ENCODE data around the gene WNT16. TPM values are rescaled to one million over a fixed set of nuclear protein-coding genes. Genes with fewer than 3 reads are reported as not detected.

Gene WNT16
- total RNA-seq, 1 experiment from 2014 or later = not detected

DNA sequence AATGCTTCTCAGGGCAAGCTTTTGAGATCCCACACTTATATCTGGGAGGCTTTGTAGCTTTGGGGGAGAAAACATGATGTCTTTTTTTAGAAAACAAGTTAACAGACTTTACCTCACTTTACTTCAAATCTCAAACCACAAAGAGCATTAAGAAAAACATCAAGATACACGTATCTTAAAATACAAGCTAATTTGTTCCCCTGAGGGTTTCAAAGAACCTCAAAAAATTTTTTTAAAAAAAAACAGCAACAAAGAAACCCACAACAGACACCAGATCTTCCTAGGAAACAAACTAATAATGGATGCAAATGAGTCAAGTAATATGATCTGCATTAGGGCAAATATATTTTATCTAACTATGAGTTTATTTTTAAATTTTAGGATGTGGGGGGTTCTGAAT lies 42.6 kb downstream of the WNT16 start:
- Histone ChIP-seq H4K20me1 (ENCODE audit: low read length) (no peaks in the 10 kb centered on the region), H3K4me2 (ENCODE audit: low read length) (no peak overlapping the region), H3K79me2 (ENCODE audit: low read length) (no peaks in the 10 kb centered on the region), H3K9me3 (ENCODE audit: low read length) (no peaks in the 10 kb centered on the region), H3K9me2 (replicated peaks; ENCODE audit: low read length) (no peaks in the 10 kb centered on the region), H3K9ac (ENCODE audit: low read length) (no peak overlapping the region), H3K4me1 (ENCODE audit: insufficient read depth, low read length) (peaks cover 9% of the 10 kb centered on the region), H3K36me3 (ENCODE audit: low read depth, low read length) (peaks cover 20% of the 10 kb centered on the region), H2AFZ (ENCODE audit: low read length) (no peak overlapping the region), H3F3A (ENCODE audit: low read length, unreplicated experiment) (no peaks in the 10 kb centered on the region), H3K27ac (ENCODE audit: low read length) (no peak overlapping the region), H3K4me3 (ENCODE audit: low read length) (no peak overlapping the region), H3K27me3 (ENCODE audit: low read length) (no peaks in the 10 kb centered on the region)
- DNase-seq (no peak), ATAC-seq (no peak)
- POLR2A ChIA-PET (ENCODE audit: unreplicated experiment) = no interaction called here
- CTCF ChIA-PET = no interaction called here
- BruUV-seq (replicated peaks) = no TSS peak
- intact Hi-C loops (cut with micrococcal nuclease) = no loop called here
- no peak for TF ChIP-seq EZH2phosphoT487 (IDR thresholded peaks at IDR 0.05; ENCODE audit: borderline replicate concordance, low read length)
- no peak for TF ChIP-seq EZH2 (IDR thresholded peaks at IDR 0.05; ENCODE audit: low read length, unreplicated experiment)
- TF ChIP-seq, protein P1, sequence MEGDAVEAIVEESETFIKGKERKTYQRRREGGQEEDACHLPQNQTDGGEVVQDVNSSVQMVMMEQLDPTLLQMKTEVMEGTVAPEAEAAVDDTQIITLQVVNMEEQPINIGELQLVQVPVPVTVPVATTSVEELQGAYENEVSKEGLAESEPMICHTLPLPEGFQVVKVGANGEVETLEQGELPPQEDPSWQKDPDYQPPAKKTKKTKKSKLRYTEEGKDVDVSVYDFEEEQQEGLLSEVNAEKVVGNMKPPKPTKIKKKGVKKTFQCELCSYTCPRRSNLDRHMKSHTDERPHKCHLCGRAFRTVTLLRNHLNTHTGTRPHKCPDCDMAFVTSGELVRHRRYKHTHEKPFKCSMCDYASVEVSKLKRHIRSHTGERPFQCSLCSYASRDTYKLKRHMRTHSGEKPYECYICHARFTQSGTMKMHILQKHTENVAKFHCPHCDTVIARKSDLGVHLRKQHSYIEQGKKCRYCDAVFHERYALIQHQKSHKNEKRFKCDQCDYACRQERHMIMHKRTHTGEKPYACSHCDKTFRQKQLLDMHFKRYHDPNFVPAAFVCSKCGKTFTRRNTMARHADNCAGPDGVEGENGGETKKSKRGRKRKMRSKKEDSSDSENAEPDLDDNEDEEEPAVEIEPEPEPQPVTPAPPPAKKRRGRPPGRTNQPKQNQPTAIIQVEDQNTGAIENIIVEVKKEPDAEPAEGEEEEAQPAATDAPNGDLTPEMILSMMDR (conservative IDR thresholded peaks at IDR 0.05; ENCODE audit: low read depth, low read length) = no peak

DNA sequence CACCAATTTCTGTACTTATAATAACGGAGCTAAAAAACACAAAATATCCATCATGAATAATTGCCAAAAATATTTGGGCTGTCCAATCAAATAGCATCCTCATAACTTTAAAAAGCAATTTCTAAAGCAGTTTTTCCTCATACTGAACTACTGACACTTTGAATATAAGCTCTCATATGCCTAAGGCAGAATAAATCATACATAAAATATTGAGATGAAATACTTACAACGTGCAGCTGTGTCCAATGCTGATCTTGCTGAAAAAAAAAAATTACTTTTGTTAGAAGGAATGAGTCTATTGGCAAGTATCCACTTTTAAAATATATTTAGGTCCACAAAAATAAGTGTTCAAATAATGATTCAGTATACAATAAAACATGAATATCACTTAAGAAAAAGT lies 43.1 kb downstream of the WNT16 start:
- H4K20me1 ChIP-seq (ENCODE audit: low read length) = no peaks in the 10 kb centered on the region
- no peaks in the 10 kb centered on the region for H3K9me2 ChIP-seq (replicated peaks; ENCODE audit: low read length)
- no peaks in the 10 kb centered on the region for H3K79me2 ChIP-seq (ENCODE audit: low read length)
- no peak overlapping the region for H3K27ac ChIP-seq (ENCODE audit: low read length)
- DNase-seq (no peak), ATAC-seq (no peak)
- ChIA-PET CTCF (no interaction called here), POLR2A (ENCODE audit: unreplicated experiment) (no interaction called here)
- TF ChIP-seq, protein P1 (conservative IDR thresholded peaks at IDR 0.05; ENCODE audit: low read depth, low read length) = no peak
- TF ChIP-seq EZH2 (IDR thresholded peaks at IDR 0.05; ENCODE audit: low read length, unreplicated experiment) (no peak), EZH2phosphoT487 (IDR thresholded peaks at IDR 0.05; ENCODE audit: borderline replicate concordance, low read length) (no peak)
- H3K9me3 ChIP-seq (ENCODE audit: low read length) = no peaks in the 10 kb centered on the region
- BruUV-seq (replicated peaks) = no TSS peak
- no peak overlapping the region for H2AFZ ChIP-seq (ENCODE audit: low read length)
- H3K4me1 ChIP-seq (ENCODE audit: insufficient read depth, low read length) = peaks cover 9% of the 10 kb centered on the region
- H3K36me3 ChIP-seq (ENCODE audit: low read depth, low read length) = peaks cover 17% of the 10 kb centered on the region
- H3F3A ChIP-seq (ENCODE audit: low read length, unreplicated experiment) = no peaks in the 10 kb centered on the region
- no peaks in the 10 kb centered on the region for H3K27me3 ChIP-seq (ENCODE audit: low read length)
- H3K4me3 ChIP-seq (ENCODE audit: low read length) = no peak overlapping the region
- H3K4me2 ChIP-seq (ENCODE audit: low read length) = no peak overlapping the region
- H3K9ac ChIP-seq (ENCODE audit: low read length) = no peak overlapping the region
- intact Hi-C loops (cut with micrococcal nuclease) = no loop called here

DNA sequence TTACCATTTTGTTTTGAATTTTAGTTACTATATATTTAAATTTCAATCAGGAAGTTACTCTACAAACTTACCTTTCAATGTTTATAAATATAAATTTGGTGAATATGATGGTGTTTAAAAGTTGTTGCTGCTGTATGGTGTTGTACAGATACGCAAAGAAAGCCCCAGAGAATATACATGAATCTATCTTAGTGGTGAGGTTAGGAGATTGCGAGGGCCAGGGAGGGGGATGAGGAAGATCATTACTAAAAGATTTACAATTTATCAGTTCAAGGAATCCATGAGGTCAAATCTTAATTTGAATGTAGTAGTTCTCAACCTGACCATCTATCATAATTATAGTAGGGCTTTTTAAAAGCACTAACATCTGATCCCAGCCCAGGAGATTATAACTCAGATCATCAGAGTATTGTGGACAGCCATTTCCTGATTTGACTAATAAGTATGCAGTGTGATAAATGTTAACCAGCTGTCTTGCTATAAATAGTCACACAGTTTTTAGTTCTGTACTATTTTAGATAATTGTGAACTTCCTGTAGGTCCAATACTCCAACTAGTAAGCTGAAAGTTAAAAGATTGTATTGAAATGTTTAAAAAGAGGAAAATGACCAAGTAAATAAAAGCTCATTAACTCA lies 43.7 kb downstream of the WNT16 start:
- no peak overlapping the region for H3K9ac ChIP-seq (ENCODE audit: low read length)
- no peak overlapping the region for H2AFZ ChIP-seq (ENCODE audit: low read length)
- CTCF ChIA-PET = interaction anchor here (0.6 kb wide), 1 partner anchor 158 kb away, joined by 3 read pairs; no protein-coding TSS in a partner anchor
- no peaks in the 10 kb centered on the region for H3K9me2 ChIP-seq (replicated peaks; ENCODE audit: low read length)
- H3K9me3 ChIP-seq (ENCODE audit: low read length) = no peaks in the 10 kb centered on the region
- no peaks in the 10 kb centered on the region for H3K79me2 ChIP-seq (ENCODE audit: low read length)
- H3F3A ChIP-seq (ENCODE audit: low read length, unreplicated experiment) = no peaks in the 10 kb centered on the region
- no peaks in the 10 kb centered on the region for H3K27me3 ChIP-seq (ENCODE audit: low read length)
- TF ChIP-seq, protein P1 (conservative IDR thresholded peaks at IDR 0.05; ENCODE audit: low read depth, low read length) = no peak
- no peak for TF ChIP-seq EZH2phosphoT487 (IDR thresholded peaks at IDR 0.05; ENCODE audit: borderline replicate concordance, low read length)
- no peak for TF ChIP-seq EZH2 (IDR thresholded peaks at IDR 0.05; ENCODE audit: low read length, unreplicated experiment)
- POLR2A ChIA-PET (ENCODE audit: unreplicated experiment) = no interaction called here
- H3K4me1 ChIP-seq (ENCODE audit: insufficient read depth, low read length) = peaks cover 9% of the 10 kb centered on the region
- intact Hi-C loops (cut with micrococcal nuclease) = no loop called here
- H3K4me2 ChIP-seq (ENCODE audit: low read length) = no peak overlapping the region
- DNase-seq (no peak), ATAC-seq (no peak)
- no peak overlapping the region for H3K4me3 ChIP-seq (ENCODE audit: low read length)
- BruUV-seq (replicated peaks) = no TSS peak
- no peaks in the 10 kb centered on the region for H4K20me1 ChIP-seq (ENCODE audit: low read length)
- H3K36me3 ChIP-seq (ENCODE audit: low read depth, low read length) = peaks cover 17% of the 10 kb centered on the region
- H3K27ac ChIP-seq (ENCODE audit: low read length) = no peak overlapping the region

Data from PC-3 (cell line).